TTC549 (cell line): Measurements from ENCODE around the gene TSPY2.
"Not testable (repeated sequence)": the region's sequence is repeated elsewhere in the genome, so short reads cannot be mapped to it uniquely, and the experiment has no call there.

Experiments used
- FAIRE-seq: peaks from 2 replicates; lab custom pipeline; 2012; peaks lifted over from hg19 to GRCh38; lab: Jason Lieb, UNC

Gene TSPY2

GRCh38 chrY:6245923-6246322, at the start of gene TSPY2:
Gene TSPY2, plus strand, starts transcription at chrY:6246223. Its CDS starts 46 bp downstream, at chrY:6246269.
- FAIRE-seq, result not testable (repeated sequence)

- not testable (repeated sequence) for FAIRE-seq
Measured at GRCh38 chrY:6209565-6209964, 36.5 kb upstream of the TSPY2 start.

- FAIRE-seq, result not testable (repeated sequence)
Measured at GRCh38 chrY:6217045-6217444, 29.0 kb upstream of the TSPY2 start.

- not testable (repeated sequence) for FAIRE-seq
Measured at GRCh38 chrY:6269839-6270238, 23.8 kb downstream of the TSPY2 start.
